HUES6 (cell line): ENCODE measurements around the gene KIF14.
A peak's percentile ranks its signal among the peaks of the same experiment; 100 is the strongest.

ENCODE experiments used
- H3K27ac ChIP-seq: 2 replicates; pipeline ENCODE4 v1.7.0; 2013; ENCODE audit warnings: low read depth, mild to moderate bottlenecking, low read length, inconsistent platforms
- H3K27me3 ChIP-seq: 2 replicates; pipeline ENCODE4 v1.6.1; 2013; ENCODE audit warnings: low read length; ENCODE audit not compliant: control insufficient read depth, insufficient read depth
- H3K36me3 ChIP-seq: 2 replicates; pipeline ENCODE4 v1.6.1; 2013; ENCODE audit warnings: low read length; ENCODE audit not compliant: control insufficient read depth, insufficient read depth
- H3K4me1 ChIP-seq: 2 replicates; pipeline ENCODE4 v1.6.1; 2013; ENCODE audit warnings: low read length; ENCODE audit not compliant: control insufficient read depth, insufficient read depth
- H3K4me3 ChIP-seq: 2 replicates; pipeline ENCODE4 v1.5.1; 2013; ENCODE audit warnings: low read depth, low read length
- H3K9ac ChIP-seq: one replicate; pipeline ENCODE4 v1.6.1; 2013; ENCODE audit warnings: mild to moderate bottlenecking, low read length
- H3K9me3 ChIP-seq: 2 replicates; pipeline ENCODE4 v1.6.1; 2013; ENCODE audit warnings: low read depth, low read length; ENCODE audit not compliant: control insufficient read depth, insufficient read depth

Gene KIF14

DNA sequence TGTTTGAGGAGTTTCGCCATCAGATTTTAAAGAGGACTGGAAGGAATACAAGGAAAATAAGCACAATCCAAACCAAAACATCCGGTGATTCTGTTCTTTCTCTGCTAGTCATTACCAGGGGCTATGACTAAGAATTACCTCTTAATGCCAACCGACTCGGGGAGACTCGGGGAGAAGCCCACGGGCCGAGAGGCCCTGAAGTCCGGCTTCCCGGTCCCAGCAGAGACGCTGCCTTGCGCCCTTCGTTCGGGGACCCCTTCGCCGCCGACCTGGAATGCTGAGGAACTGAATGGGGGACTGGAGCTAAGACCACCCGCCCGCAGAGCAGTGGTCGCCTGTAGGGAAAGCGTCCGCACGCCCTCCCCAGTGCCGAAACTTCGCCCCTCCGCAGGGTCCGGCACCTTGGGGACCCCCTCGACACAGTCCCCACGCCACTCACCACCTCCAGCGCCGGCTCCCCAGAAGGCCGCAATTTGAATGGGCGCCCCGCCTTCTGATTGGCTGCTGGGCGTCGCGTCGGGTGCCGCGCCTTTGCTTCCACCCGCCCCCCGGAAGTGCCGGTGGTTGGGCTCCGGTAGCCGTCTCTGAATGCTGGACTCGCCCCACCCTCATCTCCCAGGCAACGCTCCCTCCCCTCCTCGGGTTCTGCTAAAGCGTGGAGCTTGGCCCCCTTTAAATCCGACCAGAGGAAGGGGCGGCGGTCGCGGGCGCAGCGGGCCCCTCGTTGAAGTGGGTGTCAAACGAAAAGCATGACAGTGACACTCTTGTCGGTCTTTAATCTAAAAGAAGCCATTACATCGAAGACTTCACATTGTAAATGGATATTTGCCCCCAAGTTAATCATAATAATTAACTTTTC, at the start of gene KIF14:
TSS of gene KIF14 (minus strand) at position 479 of the 859 bp plus-strand sequence. CDS start 2,028 bp downstream, outside the sequence.
- Histone ChIP-seq H3K4me1 (peaks cover 7% of the 10 kb centered on the region), H3K27ac (peak within 1 kb of the TSS; percentile 55; the same call in 1 of the 2 replicates), H3K4me3 (peak within 1 kb of the TSS; percentile 84), H3K9me3 (no peaks in the 10 kb centered on the region), H3K27me3 (no peaks in the 10 kb centered on the region), H3K9ac (peak within 1 kb of the TSS; percentile 83), H3K36me3 (peaks cover 31% of the 10 kb centered on the region)

DNA sequence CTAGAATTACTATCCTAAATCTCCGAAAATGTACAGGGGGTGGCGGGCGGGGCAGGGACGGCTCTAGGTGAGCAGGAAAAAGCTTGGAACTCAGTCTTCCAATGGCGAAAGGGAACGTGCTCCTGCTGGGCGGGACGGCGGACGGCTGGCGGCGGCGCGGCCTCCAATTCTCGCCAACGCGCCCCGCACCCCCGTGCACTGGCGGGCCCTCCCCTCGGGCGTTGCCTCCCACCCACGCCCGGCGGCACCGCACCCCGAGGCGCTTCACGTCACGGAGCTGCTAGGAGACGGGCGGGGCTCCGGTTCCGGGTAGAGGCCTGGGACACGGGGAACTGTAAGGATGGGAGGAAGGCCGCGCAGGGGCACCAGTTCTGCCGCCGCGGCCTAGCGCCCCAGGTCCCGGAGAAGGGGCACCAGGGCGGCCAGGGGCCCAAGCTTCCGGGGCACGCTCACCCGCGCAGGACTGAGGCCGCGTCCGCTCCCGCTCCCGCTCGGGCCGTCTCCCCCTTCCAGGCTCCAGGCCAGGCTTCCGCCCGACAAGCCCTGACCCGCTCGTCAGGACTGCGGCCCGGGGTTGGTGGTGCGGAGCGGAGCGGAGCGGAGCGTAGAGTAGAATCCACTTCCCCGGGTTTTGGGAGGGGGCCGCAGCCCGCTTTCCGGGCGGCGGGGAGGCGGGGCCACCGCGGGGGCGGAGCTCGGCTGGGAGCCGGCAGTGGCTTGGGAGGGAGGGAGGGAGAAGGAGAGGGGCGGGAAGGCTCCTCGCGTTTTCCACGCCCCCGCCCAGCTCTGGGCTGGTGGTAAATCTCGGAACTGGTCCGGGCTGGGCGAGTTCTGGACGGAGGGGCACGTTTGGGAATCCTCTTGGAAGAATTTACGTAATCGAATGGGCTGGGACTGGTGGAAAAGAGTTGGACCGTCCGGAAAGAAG, 49.0 kb upstream of the KIF14 start, which contains the start of gene DDX59:
TSS of gene DDX59 (minus strand) at position 594 of the 928 bp plus-strand sequence. CDS start 3,167 bp downstream, outside the sequence.
- Histone ChIP-seq H3K9me3 (no peaks in the 10 kb centered on the region), H3K36me3 (peaks cover 13% of the 10 kb centered on the region), H3K27ac (peak within 1 kb of the TSS; percentile 98), H3K4me1 (peaks cover 24% of the 10 kb centered on the region), H3K9ac (peak within 1 kb of the TSS; percentile 97), H3K27me3 (no peaks in the 10 kb centered on the region), H3K4me3 (peak within 1 kb of the TSS; percentile 90)

GRCh38 chr1:200668514-200669313, 48.2 kb upstream of the KIF14 start:
- peak overlapping the region; percentile 97 for H3K9ac ChIP-seq
- H3K27me3 ChIP-seq, result no peaks in the 10 kb centered on the region
- no peaks in the 10 kb centered on the region for H3K9me3 ChIP-seq
- H3K36me3 ChIP-seq, result peaks cover 20% of the 10 kb centered on the region
- H3K27ac ChIP-seq, result peak overlapping the region; percentile 98; the same call in 1 of the 2 replicates
- H3K4me1 ChIP-seq, result peaks cover 24% of the 10 kb centered on the region
- H3K4me3 ChIP-seq, result peak overlapping the region; percentile 90

DNA sequence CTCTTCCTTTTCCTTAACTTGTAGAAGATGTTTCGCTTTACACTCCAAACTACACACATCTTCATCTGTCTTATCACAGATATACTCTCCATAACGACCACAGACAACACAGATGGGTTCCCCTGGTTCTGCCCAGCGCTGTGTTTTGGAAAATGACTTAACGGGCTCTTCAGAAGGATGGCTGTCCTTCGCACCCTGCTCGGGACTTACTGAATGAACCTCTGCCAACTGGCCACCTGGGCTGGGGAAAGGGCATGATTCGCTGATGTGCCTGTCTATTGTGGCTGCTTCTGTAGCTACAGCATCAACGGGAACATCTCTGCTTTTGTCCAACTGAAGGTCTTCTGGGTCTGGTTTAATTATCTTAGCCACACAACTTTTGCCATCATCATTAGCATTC, 45.8 kb upstream of the KIF14 start:
- Histone ChIP-seq H3K4me1 (peaks cover 24% of the 10 kb centered on the region), H3K36me3 (peaks cover 41% of the 10 kb centered on the region), H3K9me3 (no peaks in the 10 kb centered on the region), H3K27me3 (no peaks in the 10 kb centered on the region), H3K4me3 (0 out of 2 replicates have a peak overlapping the region, but pooled peaks have one; percentile 4), H3K27ac (peak overlapping the region; percentile 51), H3K9ac (no peak overlapping the region)

GRCh38 chr1:200665861-200666260, 45.3 kb upstream of the KIF14 start:
- Histone ChIP-seq H3K4me1 (peaks cover 23% of the 10 kb centered on the region), H3K4me3 (0 out of 2 replicates have a peak overlapping the region, but pooled peaks have one; percentile 4), H3K9ac (no peak overlapping the region), H3K27ac (peak overlapping the region; percentile 51), H3K9me3 (no peaks in the 10 kb centered on the region), H3K36me3 (peaks cover 43% of the 10 kb centered on the region), H3K27me3 (no peaks in the 10 kb centered on the region)

DNA sequence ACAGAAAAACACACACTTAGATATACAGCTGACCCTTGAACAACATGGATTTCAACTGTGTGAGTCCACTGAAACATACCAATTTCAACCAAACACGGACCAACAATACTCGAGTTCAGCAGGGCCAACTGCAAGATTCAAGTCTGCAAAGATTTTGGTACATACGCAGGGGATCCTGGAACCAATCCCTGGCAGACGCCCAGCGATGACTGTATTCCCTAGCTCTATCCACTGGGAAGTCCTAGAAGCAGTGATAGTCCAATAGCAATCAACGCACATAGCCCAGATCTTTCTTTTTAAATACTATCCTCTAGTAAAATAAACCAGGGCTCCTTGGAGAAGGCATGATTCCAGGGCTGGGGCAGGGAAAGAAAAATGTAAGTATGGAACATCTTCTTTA, 40.2 kb upstream of the KIF14 start:
- H3K27ac ChIP-seq, result no peak overlapping the region
- H3K36me3 ChIP-seq, result peaks cover 75% of the 10 kb centered on the region
- H3K4me1 ChIP-seq, result peaks cover 14% of the 10 kb centered on the region; the same call in 1 of the 2 replicates
- H3K9ac ChIP-seq, result no peak overlapping the region
- H3K27me3 ChIP-seq, result no peaks in the 10 kb centered on the region
- H3K9me3 ChIP-seq, result no peaks in the 10 kb centered on the region
- H3K4me3 ChIP-seq, result no peak overlapping the region

DNA sequence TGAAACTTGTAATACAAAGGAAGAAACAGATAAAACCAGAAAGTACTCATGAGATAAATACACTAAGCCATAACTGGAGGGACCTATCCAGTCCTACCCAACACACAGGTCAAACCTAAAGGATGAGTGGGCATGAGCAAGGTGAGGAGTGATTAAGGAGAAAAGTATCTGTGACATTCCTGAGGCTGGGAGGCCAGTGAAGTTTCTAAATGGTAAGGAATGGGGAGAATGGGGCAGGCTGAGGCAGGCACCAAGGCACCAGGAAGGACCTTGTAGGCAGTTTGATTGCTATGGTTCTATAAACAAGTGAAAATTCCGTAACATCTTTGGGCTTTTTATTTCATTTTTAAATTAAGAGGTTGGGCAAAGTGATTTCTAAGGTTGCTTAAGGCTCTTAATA, 38.7 kb upstream of the KIF14 start:
- H3K9ac ChIP-seq, result no peak overlapping the region
- peaks cover 22% of the 10 kb centered on the region for H3K4me1 ChIP-seq
- peaks cover 69% of the 10 kb centered on the region for H3K36me3 ChIP-seq
- H3K27me3 ChIP-seq, result no peaks in the 10 kb centered on the region
- H3K27ac ChIP-seq, result no peak overlapping the region; the same call in 1 of the 2 replicates
- H3K4me3 ChIP-seq, result no peak overlapping the region
- H3K9me3 ChIP-seq, result no peaks in the 10 kb centered on the region

DNA sequence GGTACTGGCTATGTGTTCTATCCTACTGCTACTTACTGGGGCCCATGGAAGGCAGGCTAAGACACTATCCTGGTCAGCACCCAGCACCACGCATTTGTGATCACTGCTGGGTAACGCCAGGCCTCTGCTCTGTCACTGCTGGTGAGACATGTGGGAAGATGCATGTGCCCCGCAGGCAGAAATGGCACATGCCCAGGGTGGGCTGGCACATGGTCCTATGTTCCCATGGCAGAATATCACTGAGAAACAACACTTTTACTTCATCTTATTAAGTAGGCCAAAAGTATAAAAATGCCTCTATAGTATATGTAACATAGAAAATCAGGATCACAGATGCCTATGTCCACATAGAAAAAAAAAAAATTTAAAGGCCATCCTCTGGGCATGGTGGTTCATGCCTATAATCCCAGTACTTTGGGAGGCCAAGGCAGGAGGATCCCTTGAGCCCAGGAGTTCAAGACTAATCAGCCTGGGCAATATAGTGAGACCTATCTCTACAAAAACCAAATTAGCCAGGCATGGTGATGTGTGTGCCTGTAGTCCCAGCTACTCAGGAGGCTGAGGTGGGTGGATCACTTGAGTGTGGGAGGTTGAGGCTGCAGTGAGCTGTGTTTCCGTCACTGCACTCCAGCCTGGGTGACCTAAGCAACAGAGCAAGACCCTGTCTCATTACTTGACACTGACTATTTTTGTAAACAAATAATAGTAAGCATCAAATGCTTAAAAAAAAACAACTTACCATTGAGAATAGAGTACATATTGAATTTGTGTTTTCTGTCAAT, 37.7 kb upstream of the KIF14 start:
- Histone ChIP-seq H3K9me3 (no peaks in the 10 kb centered on the region), H3K27ac (no peak overlapping the region), H3K27me3 (no peaks in the 10 kb centered on the region), H3K36me3 (peaks cover 66% of the 10 kb centered on the region), H3K4me1 (peaks cover 22% of the 10 kb centered on the region), H3K9ac (no peak overlapping the region), H3K4me3 (no peak overlapping the region)

DNA sequence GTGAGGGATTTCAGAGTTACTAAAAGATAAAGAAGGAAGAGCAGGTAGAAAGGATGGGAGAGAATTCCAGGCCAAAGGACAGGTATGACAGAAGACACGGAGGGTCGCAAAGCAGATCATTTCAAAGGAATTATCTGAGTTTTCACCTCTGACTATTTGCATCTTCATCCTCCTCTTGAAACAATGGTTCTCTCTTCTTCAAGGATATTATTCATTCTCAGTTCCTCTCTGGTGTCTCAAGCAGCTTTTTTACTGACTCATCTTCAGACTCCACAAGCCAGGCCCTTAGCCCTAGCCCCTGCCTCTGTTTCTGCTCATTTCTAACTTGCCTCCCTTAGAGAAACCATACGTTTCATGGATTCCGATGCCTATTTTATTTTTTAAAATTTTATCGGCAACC, 34.1 kb upstream of the KIF14 start:
- H3K9me3 ChIP-seq, result no peaks in the 10 kb centered on the region
- peaks cover 48% of the 10 kb centered on the region for H3K36me3 ChIP-seq
- H3K4me3 ChIP-seq, result no peak overlapping the region
- H3K27me3 ChIP-seq, result no peaks in the 10 kb centered on the region
- H3K27ac ChIP-seq, result peak overlapping the region; percentile 55
- no peak overlapping the region for H3K9ac ChIP-seq
- H3K4me1 ChIP-seq, result peaks cover 17% of the 10 kb centered on the region
